Posterior cingulate gyrus (tissue), 11 donors: ENCODE data around the gene NUP62.
A peak's percentile ranks its signal among the peaks of the same experiment; 100 is the strongest.

Experiments used
- DNase-seq, 10 donors: peaks; one replicate each; pipeline versions ENCODE4 v3.0.0 to v3.0.0-alpha.2; 2020 to 2021; ENCODE audit warnings: mixed read lengths in 3 of 10
- intact Hi-C: fragments of 100-400 bp; cut with DNase I; formaldehyde crosslinking; loops from one replicate; pipeline ENCODE4 v1.15.1; 2023

Gene NUP62

GRCh38 chr19:49873129-49873521 lies 56.2 kb downstream of the NUP62 start:
- intact Hi-C loops = loop anchor here (10.0 kb wide), 1 partner anchor 378 kb away; the partner anchor contains the start of gene RPS11
- DNase-seq = no peak

- intact Hi-C loops = loop anchor here (10.0 kb wide), 1 partner anchor 378 kb away; the partner anchor contains the start of gene RPS11
- DNase-seq = no peak
Measured at GRCh38 chr19:49872245-49873128, 56.8 kb downstream of the NUP62 start.

GRCh38 chr19:49871349-49871985 lies 57.8 kb downstream of the NUP62 start:
- intact Hi-C loops = loop anchor here (10.0 kb wide), 1 partner anchor 377 kb away; the partner anchor contains the start of gene RPS11
- no peak for DNase-seq

GRCh38 chr19:49870309-49870901 lies 58.9 kb downstream of the NUP62 start:
- intact Hi-C loops = loop anchor here (10.0 kb wide), 1 partner anchor 376 kb away; the partner anchor contains the start of gene RPS11
- peak in 1 of 10 donors; percentile 77 for DNase-seq

GRCh38 chr19:49869484-49870308 lies 59.6 kb downstream of the NUP62 start:
- intact Hi-C loops = loop anchor here (10.0 kb wide), 1 partner anchor 375 kb away; the partner anchor contains the start of gene RPS11

GRCh38 chr19:49869009-49869483 lies 60.3 kb downstream of the NUP62 start:
- DNase-seq = no peak
- intact Hi-C loops = no loop called here

More at GRCh38 chr19:49869484-49870308, 59.6 kb downstream of the NUP62 start:
- peak; percentile 95 to 100 (median 97) for DNase-seq

GRCh38 chr19:49866933-49867782 lies 62.1 kb downstream of the NUP62 start, which contains the start of gene PNKP:
TSS of gene PNKP (minus strand) at chr19:49867576. CDS start at chr19:49867204, 372 bp downstream.
- peak; percentile 81 to 98 (median 92) for DNase-seq
- intact Hi-C loops = no loop called here

- intact Hi-C loops = no loop called here
- no peak for DNase-seq
Measured at GRCh38 chr19:49864890-49865289, 64.4 kb downstream of the NUP62 start.

GRCh38 chr19:49863935-49864320 lies 65.4 kb downstream of the NUP62 start:
- no peak for DNase-seq
- intact Hi-C loops = no loop called here

- DNase-seq = no peak
- intact Hi-C loops = no loop called here
Measured at GRCh38 chr19:49863254-49863934, 65.9 kb downstream of the NUP62 start.

GRCh38 chr19:49862391-49863253 lies 66.7 kb downstream of the NUP62 start:
- intact Hi-C loops = no loop called here
- DNase-seq = no peak

GRCh38 chr19:49861541-49862378 lies 67.5 kb downstream of the NUP62 start:
- intact Hi-C loops = no loop called here
- no peak for DNase-seq

GRCh38 chr19:49861107-49861506 lies 68.2 kb downstream of the NUP62 start:
- DNase-seq = peak in 1 of 10 donors; percentile 89
- intact Hi-C loops = no loop called here

GRCh38 chr19:49860336-49861102 lies 68.8 kb downstream of the NUP62 start:
- intact Hi-C loops = no loop called here
- no peak for DNase-seq

- DNase-seq = no peak
- intact Hi-C loops = no loop called here
Measured at GRCh38 chr19:49859682-49860335, 69.5 kb downstream of the NUP62 start.
